Stimulated activated CD4-positive, alpha-beta T cell treated with anti-CD3 and anti-CD28 coated beads, Interleukin-15, amount 100 ng/mL, for 48 hours (primary cell): ENCODE results near the gene NF2.

Source experiments
- DNase-seq, 2 donors: peaks; one replicate each; pipeline ENCODE4 v3.0.0-alpha.2; 2020; ENCODE audit warnings: low read depth in 2 of 2

NF2 gene

GRCh38 chr22:29631725-29632124 lies 28.3 kb downstream of the NF2 start:
- no peak for DNase-seq

- no peak for DNase-seq
Observed at GRCh38 chr22:29632672-29633071, 29.2 kb downstream of the NF2 start.

- DNase-seq: no peak
Observed at GRCh38 chr22:29633514-29634312, 30.3 kb downstream of the NF2 start.

- DNase-seq: no peak
Observed at GRCh38 chr22:29634847-29635246, 31.4 kb downstream of the NF2 start.

- no peak for DNase-seq
Observed at GRCh38 chr22:29635734-29636357, 32.4 kb downstream of the NF2 start.

GRCh38 chr22:29636751-29637150 lies 33.3 kb downstream of the NF2 start:
- no peak for DNase-seq

- no peak for DNase-seq
Observed at GRCh38 chr22:29637181-29637580, 33.7 kb downstream of the NF2 start.

GRCh38 chr22:29638678-29639077 lies 35.2 kb downstream of the NF2 start:
- no peak for DNase-seq

GRCh38 chr22:29639096-29639495 lies 35.7 kb downstream of the NF2 start:
- DNase-seq: no peak

- DNase-seq: no peak
Observed at GRCh38 chr22:29641042-29641699, 37.7 kb downstream of the NF2 start.

GRCh38 chr22:29641700-29642330 lies 38.4 kb downstream of the NF2 start:
- DNase-seq: no peak

- no peak for DNase-seq
Observed at GRCh38 chr22:29642694-29643093, 39.3 kb downstream of the NF2 start.

- no peak for DNase-seq
Observed at GRCh38 chr22:29647954-29648737, 44.7 kb downstream of the NF2 start.

- no peak for DNase-seq
Observed at GRCh38 chr22:29650370-29650769, 46.9 kb downstream of the NF2 start.

- DNase-seq: no peak
Observed at GRCh38 chr22:29651652-29652051, 48.2 kb downstream of the NF2 start.

- no peak for DNase-seq
Observed at GRCh38 chr22:29654420-29654819, 51.0 kb downstream of the NF2 start.

GRCh38 chr22:29654882-29655281 lies 51.4 kb downstream of the NF2 start:
- no peak for DNase-seq

GRCh38 chr22:29658176-29658575 lies 54.7 kb downstream of the NF2 start:
- no peak for DNase-seq

GRCh38 chr22:29660021-29660420 lies 56.6 kb downstream of the NF2 start:
- DNase-seq: no peak

- no peak for DNase-seq
Observed at GRCh38 chr22:29661336-29661735, 57.9 kb downstream of the NF2 start.

- no peak for DNase-seq
Observed at GRCh38 chr22:29663180-29663821, 59.9 kb downstream of the NF2 start.
